ENCODE measurements around the gene MAP1LC3A.

Gene MAP1LC3A

DNA sequence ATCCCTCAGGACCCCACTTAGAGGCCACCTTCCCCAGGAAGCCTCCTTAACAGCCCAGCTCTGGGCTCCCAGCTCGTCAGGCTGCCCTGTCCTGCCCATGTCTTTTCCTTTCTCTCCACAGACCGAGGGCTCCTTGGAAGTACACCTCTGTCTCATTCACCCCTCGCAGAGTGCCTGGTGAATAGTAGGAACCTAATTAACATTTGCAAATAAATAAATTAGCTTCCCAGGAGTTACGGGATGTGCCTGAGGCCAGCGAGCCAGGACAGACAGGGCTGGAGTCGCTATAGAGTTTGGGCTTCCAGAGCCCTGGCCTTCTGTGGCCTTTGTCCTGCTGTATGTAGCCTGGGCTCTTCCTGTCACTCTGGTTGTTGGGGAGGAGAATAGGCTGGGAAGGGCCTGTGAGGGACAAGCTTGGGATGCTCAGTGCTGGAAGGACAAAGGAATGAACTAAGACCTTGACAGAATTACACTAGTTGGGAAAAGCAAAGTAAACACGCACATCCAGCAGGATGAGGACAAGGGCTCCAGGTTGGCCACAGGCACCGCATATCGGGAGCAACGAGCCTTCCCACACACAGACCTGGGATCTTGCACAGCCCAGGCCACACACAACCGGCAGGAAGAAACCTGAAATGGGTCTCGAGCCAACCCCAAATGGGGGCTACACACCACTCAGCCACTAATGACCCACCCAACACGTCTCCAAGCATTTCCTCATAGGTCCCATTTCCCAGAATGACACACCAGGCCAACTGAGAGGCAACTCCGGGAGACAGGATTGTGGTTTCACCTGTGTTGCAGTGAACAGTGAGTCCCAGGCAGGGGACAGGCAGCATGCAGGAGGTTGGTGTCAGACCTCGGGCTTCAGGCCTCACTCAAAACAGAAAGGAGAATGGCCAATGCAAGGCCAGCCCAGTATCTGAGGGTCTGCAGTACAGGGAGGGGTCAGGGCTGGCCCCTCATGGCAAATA, 9.7 kb downstream of the MAP1LC3A start:
- Histone ChIP-seq H2AK5ac (ENCODE audit: low read depth, low read length) (no peak overlapping the region), H3K18ac (ENCODE audit: low read length) (peak overlapping the region; percentile 7), H3K4me1 (ENCODE audit: control insufficient read depth in 2 of 2, insufficient read depth in 1 of 2, low read depth in 1 of 2, low read length in 2 of 2) (peaks cover 6 to 15% of the 10 kb centered on the region in 2 donors), H4K91ac (ENCODE audit: low read depth, low read length, poor library complexity) (no peak overlapping the region), H3K4ac (ENCODE audit: low read length) (no peak overlapping the region), H3K4me3 (ENCODE audit: low read length in 2 of 2) (no peak overlapping the region), H2AFZ (ENCODE audit: low read length) (no peak overlapping the region), H3K9me3 (replicated peaks in 1 of 2; ENCODE audit: control insufficient read depth in 2 of 2, insufficient read depth in 1 of 2, low read depth in 1 of 2, low read length in 2 of 2) (peaks cover 0 to 3% of the 10 kb centered on the region in 2 donors), H3K79me1 (ENCODE audit: low read depth, low read length) (no peaks in the 10 kb centered on the region), H3K23ac (ENCODE audit: low read depth, low read length, poor library complexity) (peak overlapping the region; percentile 60), H3K27ac (replicated peaks; ENCODE audit: low read length) (no peak overlapping the region), H3K36me3 (replicated peaks in 1 of 2; ENCODE audit: control insufficient read depth in 2 of 2, insufficient read depth in 2 of 2, low read length in 2 of 2) (peaks cover 9 to 41% of the 10 kb centered on the region in 2 donors), H2BK15ac (ENCODE audit: low read length) (no peak overlapping the region), H2BK5ac (ENCODE audit: low read length) (peak overlapping the region; percentile 71), H3K14ac (ENCODE audit: low read length) (no peak overlapping the region), H4K8ac (ENCODE audit: low read depth, low read length) (no peak overlapping the region), H2BK12ac (ENCODE audit: low read length) (no peak overlapping the region), H2BK120ac (ENCODE audit: low read depth, low read length) (no peak overlapping the region), H3K4me2 (ENCODE audit: insufficient read depth, low read length, poor library complexity, severe bottlenecking) (no peak overlapping the region), H3K9ac (ENCODE audit: low read depth, low read length, poor library complexity) (no peak overlapping the region), H3K27me3 (ENCODE audit: control insufficient read depth in 3 of 3, insufficient read depth in 3 of 3, low read depth in 1 of 3, low read length in 3 of 3) (peaks cover 0 to 2% (median 0%) of the 10 kb centered on the region in 3 experiments)
- DNase-seq (ENCODE audit: low spot score) = no peak
- WGBS, 2 donors (ENCODE audit: extremely low coverage in 2 of 2, insufficient read length in 2 of 2, insufficient replicate concordance in 1 of 2) = no CpG with 5 or more reads among the region's 15 CpGs

- H2AK5ac ChIP-seq (ENCODE audit: low read depth, low read length) = no peak overlapping the region
- no peak overlapping the region for H4K8ac ChIP-seq (ENCODE audit: low read depth, low read length)
- H2BK15ac ChIP-seq (ENCODE audit: low read length) = no peak overlapping the region
- DNase-seq (ENCODE audit: low spot score) = no peak
- peaks cover 10 to 52% of the 10 kb centered on the region in 2 donors for H3K36me3 ChIP-seq (replicated peaks in 1 of 2; ENCODE audit: control insufficient read depth in 2 of 2, insufficient read depth in 2 of 2, low read length in 2 of 2)
- peaks cover 0 to 2% (median 0%) of the 10 kb centered on the region in 3 experiments for H3K27me3 ChIP-seq (ENCODE audit: control insufficient read depth in 3 of 3, insufficient read depth in 3 of 3, low read depth in 1 of 3, low read length in 3 of 3)
- H2BK12ac ChIP-seq (ENCODE audit: low read length) = no peak overlapping the region
- H2BK5ac ChIP-seq (ENCODE audit: low read length) = no peak overlapping the region
- H3K4me1 ChIP-seq (ENCODE audit: control insufficient read depth in 2 of 2, insufficient read depth in 1 of 2, low read depth in 1 of 2, low read length in 2 of 2) = peaks cover 6 to 15% of the 10 kb centered on the region in 2 donors
- H3K4me2 ChIP-seq (ENCODE audit: insufficient read depth, low read length, poor library complexity, severe bottlenecking) = no peak overlapping the region
- H3K79me1 ChIP-seq (ENCODE audit: low read depth, low read length) = no peaks in the 10 kb centered on the region
- no peak overlapping the region for H4K91ac ChIP-seq (ENCODE audit: low read depth, low read length, poor library complexity)
- H3K14ac ChIP-seq (ENCODE audit: low read length) = no peak overlapping the region
- H3K23ac ChIP-seq (ENCODE audit: low read depth, low read length, poor library complexity) = no peak overlapping the region
- no peak overlapping the region for H2AFZ ChIP-seq (ENCODE audit: low read length)
- H3K18ac ChIP-seq (ENCODE audit: low read length) = no peak overlapping the region
- no peak overlapping the region for H3K27ac ChIP-seq (replicated peaks; ENCODE audit: low read length)
- H3K4ac ChIP-seq (ENCODE audit: low read length) = no peak overlapping the region
- no peak overlapping the region for H3K4me3 ChIP-seq (ENCODE audit: low read length in 2 of 2)
- no CpG with 5 or more reads among the region's 2 CpGs for WGBS, 2 donors (ENCODE audit: extremely low coverage in 2 of 2, insufficient read length in 2 of 2, insufficient replicate concordance in 1 of 2)
- no peak overlapping the region for H3K9ac ChIP-seq (ENCODE audit: low read depth, low read length, poor library complexity)
- no peak overlapping the region for H2BK120ac ChIP-seq (ENCODE audit: low read depth, low read length)
- peaks cover 0 to 3% of the 10 kb centered on the region in 2 donors for H3K9me3 ChIP-seq (replicated peaks in 1 of 2; ENCODE audit: control insufficient read depth in 2 of 2, insufficient read depth in 1 of 2, low read depth in 1 of 2, low read length in 2 of 2)
These were observed 11.1 kb downstream of the MAP1LC3A start for GRCh38 chr20:34569598-34569997.

- no peak overlapping the region for H4K8ac ChIP-seq (ENCODE audit: low read depth, low read length)
- no peak overlapping the region for H3K14ac ChIP-seq (ENCODE audit: low read length)
- H3K4me2 ChIP-seq (ENCODE audit: insufficient read depth, low read length, poor library complexity, severe bottlenecking) = no peak overlapping the region
- no peak overlapping the region for H2BK12ac ChIP-seq (ENCODE audit: low read length)
- H3K4ac ChIP-seq (ENCODE audit: low read length) = no peak overlapping the region
- H2BK15ac ChIP-seq (ENCODE audit: low read length) = no peak overlapping the region
- no peak overlapping the region for H2BK120ac ChIP-seq (ENCODE audit: low read depth, low read length)
- no peak overlapping the region for H2BK5ac ChIP-seq (ENCODE audit: low read length)
- peaks cover 10 to 53% of the 10 kb centered on the region in 2 donors for H3K36me3 ChIP-seq (replicated peaks in 1 of 2; ENCODE audit: control insufficient read depth in 2 of 2, insufficient read depth in 2 of 2, low read length in 2 of 2)
- H3K27me3 ChIP-seq (ENCODE audit: control insufficient read depth in 3 of 3, insufficient read depth in 3 of 3, low read depth in 1 of 3, low read length in 3 of 3) = no peaks in the 10 kb centered on the region
- DNase-seq (ENCODE audit: low spot score) = no peak
- H3K4me3 ChIP-seq (ENCODE audit: low read length in 2 of 2) = no peak overlapping the region
- no peaks in the 10 kb centered on the region for H3K9me3 ChIP-seq (replicated peaks in 1 of 2; ENCODE audit: control insufficient read depth in 2 of 2, insufficient read depth in 1 of 2, low read depth in 1 of 2, low read length in 2 of 2)
- H3K9ac ChIP-seq (ENCODE audit: low read depth, low read length, poor library complexity) = no peak overlapping the region
- no CpG with 5 or more reads among the region's 3 CpGs for WGBS, 2 donors (ENCODE audit: extremely low coverage in 2 of 2, insufficient read length in 2 of 2, insufficient replicate concordance in 1 of 2)
- H4K91ac ChIP-seq (ENCODE audit: low read depth, low read length, poor library complexity) = no peak overlapping the region
- H3K18ac ChIP-seq (ENCODE audit: low read length) = no peak overlapping the region
- no peaks in the 10 kb centered on the region for H3K79me1 ChIP-seq (ENCODE audit: low read depth, low read length)
- no peak overlapping the region for H3K23ac ChIP-seq (ENCODE audit: low read depth, low read length, poor library complexity)
- H3K27ac ChIP-seq (replicated peaks; ENCODE audit: low read length) = no peak overlapping the region
- no peak overlapping the region for H2AFZ ChIP-seq (ENCODE audit: low read length)
- H2AK5ac ChIP-seq (ENCODE audit: low read depth, low read length) = no peak overlapping the region
- peaks cover 3 to 15% of the 10 kb centered on the region in 2 donors for H3K4me1 ChIP-seq (ENCODE audit: control insufficient read depth in 2 of 2, insufficient read depth in 1 of 2, low read depth in 1 of 2, low read length in 2 of 2)
These were observed 12.4 kb downstream of the MAP1LC3A start for GRCh38 chr20:34570859-34571306.

DNA sequence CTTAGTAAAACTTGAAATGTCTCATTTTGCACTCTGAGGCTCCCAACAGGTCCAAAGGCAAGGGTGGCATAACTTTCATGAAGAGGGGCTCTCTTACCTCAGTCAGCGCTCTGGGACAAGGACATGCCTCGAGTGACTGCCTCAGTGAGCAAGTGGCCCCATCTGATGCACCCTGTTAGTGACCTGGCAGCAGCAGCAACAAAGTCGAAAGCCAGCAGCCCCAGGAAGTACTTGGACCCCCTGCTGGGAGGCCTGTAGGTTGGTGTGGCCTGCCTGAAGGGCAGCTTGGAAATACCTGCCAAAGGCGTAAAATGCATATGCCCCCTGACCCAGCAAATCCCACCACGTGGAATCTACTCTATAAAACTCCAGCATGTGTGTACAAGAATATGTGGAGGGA, 13.2 kb downstream of the MAP1LC3A start:
- H3K9ac ChIP-seq (ENCODE audit: low read depth, low read length, poor library complexity) = no peak overlapping the region
- no peak overlapping the region for H3K4ac ChIP-seq (ENCODE audit: low read length)
- no peak overlapping the region for H4K8ac ChIP-seq (ENCODE audit: low read depth, low read length)
- no peak for DNase-seq (ENCODE audit: low spot score)
- no peak overlapping the region for H2BK15ac ChIP-seq (ENCODE audit: low read length)
- no peak overlapping the region for H3K23ac ChIP-seq (ENCODE audit: low read depth, low read length, poor library complexity)
- no peak overlapping the region for H2BK5ac ChIP-seq (ENCODE audit: low read length)
- no peak overlapping the region for H2BK12ac ChIP-seq (ENCODE audit: low read length)
- WGBS, 2 donors (ENCODE audit: extremely low coverage in 2 of 2, insufficient read length in 2 of 2, insufficient replicate concordance in 1 of 2) = no CpG with 5 or more reads among the region's 5 CpGs
- H3K36me3 ChIP-seq (replicated peaks in 1 of 2; ENCODE audit: control insufficient read depth in 2 of 2, insufficient read depth in 2 of 2, low read length in 2 of 2) = peaks cover 10 to 53% of the 10 kb centered on the region in 2 donors
- no peak overlapping the region for H3K4me2 ChIP-seq (ENCODE audit: insufficient read depth, low read length, poor library complexity, severe bottlenecking)
- peaks cover 3 to 10% of the 10 kb centered on the region in 2 donors for H3K4me1 ChIP-seq (ENCODE audit: control insufficient read depth in 2 of 2, insufficient read depth in 1 of 2, low read depth in 1 of 2, low read length in 2 of 2)
- H3K18ac ChIP-seq (ENCODE audit: low read length) = no peak overlapping the region
- H3K9me3 ChIP-seq (replicated peaks in 1 of 2; ENCODE audit: control insufficient read depth in 2 of 2, insufficient read depth in 1 of 2, low read depth in 1 of 2, low read length in 2 of 2) = no peaks in the 10 kb centered on the region
- no peak overlapping the region for H3K27ac ChIP-seq (replicated peaks; ENCODE audit: low read length)
- H4K91ac ChIP-seq (ENCODE audit: low read depth, low read length, poor library complexity) = no peak overlapping the region
- no peak overlapping the region for H2AFZ ChIP-seq (ENCODE audit: low read length)
- H2BK120ac ChIP-seq (ENCODE audit: low read depth, low read length) = no peak overlapping the region
- no peak overlapping the region for H3K4me3 ChIP-seq (ENCODE audit: low read length in 2 of 2)
- no peak overlapping the region for H3K14ac ChIP-seq (ENCODE audit: low read length)
- H3K79me1 ChIP-seq (ENCODE audit: low read depth, low read length) = no peaks in the 10 kb centered on the region
- H3K27me3 ChIP-seq (ENCODE audit: control insufficient read depth in 3 of 3, insufficient read depth in 3 of 3, low read depth in 1 of 3, low read length in 3 of 3) = no peaks in the 10 kb centered on the region
- H2AK5ac ChIP-seq (ENCODE audit: low read depth, low read length) = no peak overlapping the region

All from neuronal stem cell (in vitro differentiated cells).